Endothelial cell (in vitro differentiated cells): Measurements from ENCODE around the gene ADCYAP1. TPM values are rescaled to one million over a fixed set of nuclear protein-coding genes. Genes with fewer than 3 reads are reported as not detected.

ENCODE experiments used
- DNase-seq: peaks from one replicate; pipeline ENCODE4 v3.0.0; 2021; ENCODE audit warnings: low spot score
- H3K27ac Mint-ChIP-seq: one replicate; pipeline ENCODE4 v1.8.0; 2021; ENCODE audit warnings: mixed read lengths, inconsistent platforms; ENCODE audit not compliant: unreplicated experiment
- H3K27me3 Mint-ChIP-seq: one replicate; pipeline ENCODE4 v1.8.0; 2021; ENCODE audit warnings: mild to moderate bottlenecking, moderate library complexity, mixed read lengths, inconsistent platforms; ENCODE audit not compliant: unreplicated experiment
- H3K36me3 Mint-ChIP-seq: one replicate; pipeline ENCODE4 v1.8.0; 2021; ENCODE audit warnings: mild to moderate bottlenecking, low read depth, mixed read lengths, inconsistent platforms; ENCODE audit not compliant: unreplicated experiment
- H3K4me1 Mint-ChIP-seq: one replicate; pipeline ENCODE4 v1.8.0; 2021; ENCODE audit warnings: mild to moderate bottlenecking, mixed read lengths, inconsistent platforms; ENCODE audit not compliant: unreplicated experiment
- H3K4me3 Mint-ChIP-seq: one replicate; pipeline ENCODE4 v1.8.0; 2021; ENCODE audit warnings: mild to moderate bottlenecking, mixed read lengths, inconsistent platforms; ENCODE audit not compliant: unreplicated experiment
- H3K9me3 Mint-ChIP-seq: one replicate; pipeline ENCODE4 v1.8.0; 2021; ENCODE audit warnings: mixed read lengths, inconsistent platforms; ENCODE audit not compliant: unreplicated experiment
- CTCF ChIP-seq: fragments of 200-600 bp; sonication (generic); IDR thresholded peaks from one replicate; pipeline ENCODE4 v1.5.0; 2021; ENCODE audit warnings: antibody characterized with exemption; ENCODE audit not compliant: unreplicated experiment
- total RNA-seq: library from RNA; stranded (reverse); fragmentation: NEBNext Ultra II Directional; extraction: Animal tissue kit (Norgen Biotek cat#: 25700); gene quantifications from one replicate; pipeline ENCODE4 v1.2.1, GENCODE V29; 2021; ENCODE audit not compliant: unreplicated experiment

ADCYAP1 gene
- total RNA-seq, 1 donor from 2014 or later, result 18.5 TPM

- no peak for DNase-seq
- H3K27ac Mint-ChIP-seq, result no peak overlapping the region
- peaks cover 26% of the 10 kb centered on the region for H3K4me1 Mint-ChIP-seq
- no peak overlapping the region for H3K4me3 Mint-ChIP-seq
- H3K9me3 Mint-ChIP-seq, result no peaks in the 10 kb centered on the region
- H3K27me3 Mint-ChIP-seq, result peaks cover 3% of the 10 kb centered on the region
- H3K36me3 Mint-ChIP-seq, result peaks cover 9% of the 10 kb centered on the region
- TF ChIP-seq CTCF, result no peak
Observed at GRCh38 chr18:919078-919477, 14.4 kb downstream of the ADCYAP1 start.

- no peak for DNase-seq
- peaks cover 2% of the 10 kb centered on the region for H3K27me3 Mint-ChIP-seq
- H3K9me3 Mint-ChIP-seq, result no peaks in the 10 kb centered on the region
- H3K36me3 Mint-ChIP-seq, result no peaks in the 10 kb centered on the region
- no peak overlapping the region for H3K4me3 Mint-ChIP-seq
- peaks cover 8% of the 10 kb centered on the region for H3K4me1 Mint-ChIP-seq
- no peak for TF ChIP-seq CTCF
- no peak overlapping the region for H3K27ac Mint-ChIP-seq
Observed at GRCh38 chr18:923144-923866, 18.6 kb downstream of the ADCYAP1 start.

GRCh38 chr18:924987-925386, 20.3 kb downstream of the ADCYAP1 start:
- H3K27ac Mint-ChIP-seq, result no peak overlapping the region
- H3K27me3 Mint-ChIP-seq, result no peaks in the 10 kb centered on the region
- H3K9me3 Mint-ChIP-seq, result no peaks in the 10 kb centered on the region
- no peak for DNase-seq
- H3K36me3 Mint-ChIP-seq, result no peaks in the 10 kb centered on the region
- H3K4me3 Mint-ChIP-seq, result no peak overlapping the region
- H3K4me1 Mint-ChIP-seq, result peaks cover 2% of the 10 kb centered on the region
- TF ChIP-seq CTCF, result no peak

GRCh38 chr18:926946-927345, 22.3 kb downstream of the ADCYAP1 start:
- H3K4me3 Mint-ChIP-seq, result no peak overlapping the region
- no peak for TF ChIP-seq CTCF
- no peaks in the 10 kb centered on the region for H3K9me3 Mint-ChIP-seq
- H3K27ac Mint-ChIP-seq, result no peak overlapping the region
- H3K36me3 Mint-ChIP-seq, result no peaks in the 10 kb centered on the region
- no peak for DNase-seq
- H3K4me1 Mint-ChIP-seq, result peaks cover 2% of the 10 kb centered on the region
- H3K27me3 Mint-ChIP-seq, result no peaks in the 10 kb centered on the region

GRCh38 chr18:933082-933481, 28.4 kb downstream of the ADCYAP1 start:
- H3K4me1 Mint-ChIP-seq, result peaks cover 17% of the 10 kb centered on the region
- no peaks in the 10 kb centered on the region for H3K9me3 Mint-ChIP-seq
- DNase-seq, result no peak
- no peak overlapping the region for H3K4me3 Mint-ChIP-seq
- H3K36me3 Mint-ChIP-seq, result no peaks in the 10 kb centered on the region
- H3K27ac Mint-ChIP-seq, result no peak overlapping the region
- TF ChIP-seq CTCF, result no peak
- H3K27me3 Mint-ChIP-seq, result peaks cover 3% of the 10 kb centered on the region
